HG03103 (cell line): Measurements from ENCODE around the gene LNX2.

Experiments used
- ATAC-seq: cut with Tn5 transposase; IDR thresholded peaks from one replicate; pipeline ENCODE4 v1.9.1; 2021; ENCODE audit warnings: low read depth; ENCODE audit not compliant: unreplicated experiment

The LNX2 gene

GRCh38 chr13:27570906-27571305 lies 49.4 kb downstream of the LNX2 start:
- ATAC-seq, result no peak

- ATAC-seq, result no peak
These were observed 50.9 kb downstream of the LNX2 start for GRCh38 chr13:27569405-27569804.

GRCh38 chr13:27565818-27566217 lies 54.5 kb downstream of the LNX2 start:
- no peak for ATAC-seq

- ATAC-seq, result no peak
These were observed 57.9 kb downstream of the LNX2 start for GRCh38 chr13:27562457-27562856.

- ATAC-seq, result no peak
These were observed 60.6 kb downstream of the LNX2 start for GRCh38 chr13:27559719-27560118.

- no peak for ATAC-seq
These were observed 64.2 kb downstream of the LNX2 start for GRCh38 chr13:27556109-27556508.

GRCh38 chr13:27551562-27551961 lies 68.8 kb downstream of the LNX2 start:
- ATAC-seq, result no peak

- no peak for ATAC-seq
These were observed 70.8 kb downstream of the LNX2 start for GRCh38 chr13:27549406-27549981.

GRCh38 chr13:27542220-27542619 lies 78.1 kb downstream of the LNX2 start:
- ATAC-seq, result no peak

- ATAC-seq, result no peak
These were observed 78.9 kb downstream of the LNX2 start for GRCh38 chr13:27541386-27541785.

- no peak for ATAC-seq
These were observed 83.8 kb downstream of the LNX2 start for GRCh38 chr13:27536361-27537101.

GRCh38 chr13:27535546-27535945 lies 84.8 kb downstream of the LNX2 start:
- ATAC-seq, result no peak

- ATAC-seq, result no peak
These were observed 85.3 kb downstream of the LNX2 start for GRCh38 chr13:27534981-27535380.

- ATAC-seq, result no peak
These were observed 86.0 kb downstream of the LNX2 start for GRCh38 chr13:27534108-27534980.

- ATAC-seq, result no peak
These were observed 87.1 kb downstream of the LNX2 start for GRCh38 chr13:27533155-27533643.

- ATAC-seq, result no peak
These were observed 91.4 kb downstream of the LNX2 start for GRCh38 chr13:27528908-27529307.

GRCh38 chr13:27526516-27526915 lies 93.8 kb downstream of the LNX2 start:
- ATAC-seq, result no peak

GRCh38 chr13:27524981-27525975 lies 95.1 kb downstream of the LNX2 start:
- ATAC-seq, result no peak

- no peak for ATAC-seq
These were observed 96.8 kb downstream of the LNX2 start for GRCh38 chr13:27523346-27524073.
